RWPE2 (cell line): ENCODE data around the gene FHIT.

ENCODE experiments used
- ATAC-seq: fragments of 200-7000 bp; cut with Tn5 transposase; 3 replicates; pipeline ENCODE4 v1.9.1; 2021; ENCODE audit warnings: low read depth
- DNase-seq: peaks from one replicate; pipeline ENCODE4 v3.0.0-alpha.2; 2020; ENCODE audit warnings: low spot score
- H3K27ac ChIP-seq: fragments of 450-650 bp; 2 replicates; pipeline ENCODE4 v1.5.1; 2017; ENCODE audit warnings: mild to moderate bottlenecking; ENCODE audit not compliant: poor library complexity, severe bottlenecking
- H3K27me3 ChIP-seq: fragments of 250-450 bp; sonication (Bioruptor Pico); 2 replicates; pipeline ENCODE4 v1.5.1; 2021; ENCODE audit warnings: mild to moderate bottlenecking, moderate library complexity; ENCODE audit not compliant: insufficient read depth, poor library complexity, severe bottlenecking
- H3K36me3 ChIP-seq: fragments of 250-450 bp; sonication (Bioruptor Pico); 2 replicates; pipeline ENCODE4 v1.5.1; 2020; ENCODE audit warnings: low read depth, mild to moderate bottlenecking, moderate library complexity
- H3K4me1 ChIP-seq: fragments of 250-450 bp; sonication (Bioruptor Pico); 2 replicates; pipeline ENCODE4 v1.5.1; 2021; ENCODE audit warnings: mild to moderate bottlenecking, moderate library complexity; ENCODE audit not compliant: insufficient read depth, poor library complexity, severe bottlenecking
- H3K4me3 ChIP-seq: fragments of 250-450 bp; sonication (Bioruptor Pico); 2 replicates; pipeline ENCODE4 v1.5.1; 2021; ENCODE audit warnings: mild to moderate bottlenecking, moderate library complexity; ENCODE audit not compliant: severe bottlenecking
- H3K9me3 ChIP-seq: fragments of 250-450 bp; sonication (Bioruptor Pico); 2 replicates; pipeline ENCODE4 v1.5.1; 2021; ENCODE audit warnings: mild to moderate bottlenecking, moderate library complexity; ENCODE audit not compliant: severe bottlenecking
- TF ChIP-seq, protein P1 (sequence below): fragments of 450-650 bp; IDR thresholded peaks from one replicate; pipeline ENCODE4 v1.5.1; 2017; ENCODE audit warnings: mild to moderate bottlenecking, moderate library complexity; ENCODE audit not compliant: poor library complexity, severe bottlenecking

FHIT gene

GRCh38 chr3:61251174-61251972 is at the start of gene FHIT:
Gene FHIT (minus strand): TSS chr3:61251452.
- ATAC-seq, result peak; percentile 98

DNA sequence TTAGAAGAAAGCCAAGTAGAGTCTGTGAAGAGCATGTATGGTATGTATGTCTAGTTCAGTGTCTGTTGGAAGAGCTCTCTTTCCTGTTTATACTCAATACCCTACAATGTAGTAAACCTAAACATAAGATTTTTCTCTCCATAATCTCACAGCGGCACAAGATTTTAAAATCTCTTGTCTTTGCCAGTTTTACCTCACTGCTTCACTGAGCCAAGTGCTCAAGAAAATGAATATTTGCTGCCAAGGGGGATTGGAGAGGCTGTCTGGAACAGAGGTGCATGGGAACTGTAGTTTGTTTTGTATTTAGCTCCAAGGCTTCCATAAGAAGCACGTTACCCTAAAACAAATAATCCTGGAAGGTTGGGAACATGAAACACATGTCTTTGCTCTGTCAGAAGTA is 49.5 kb upstream of the FHIT start:
- TF ChIP-seq, protein P1, sequence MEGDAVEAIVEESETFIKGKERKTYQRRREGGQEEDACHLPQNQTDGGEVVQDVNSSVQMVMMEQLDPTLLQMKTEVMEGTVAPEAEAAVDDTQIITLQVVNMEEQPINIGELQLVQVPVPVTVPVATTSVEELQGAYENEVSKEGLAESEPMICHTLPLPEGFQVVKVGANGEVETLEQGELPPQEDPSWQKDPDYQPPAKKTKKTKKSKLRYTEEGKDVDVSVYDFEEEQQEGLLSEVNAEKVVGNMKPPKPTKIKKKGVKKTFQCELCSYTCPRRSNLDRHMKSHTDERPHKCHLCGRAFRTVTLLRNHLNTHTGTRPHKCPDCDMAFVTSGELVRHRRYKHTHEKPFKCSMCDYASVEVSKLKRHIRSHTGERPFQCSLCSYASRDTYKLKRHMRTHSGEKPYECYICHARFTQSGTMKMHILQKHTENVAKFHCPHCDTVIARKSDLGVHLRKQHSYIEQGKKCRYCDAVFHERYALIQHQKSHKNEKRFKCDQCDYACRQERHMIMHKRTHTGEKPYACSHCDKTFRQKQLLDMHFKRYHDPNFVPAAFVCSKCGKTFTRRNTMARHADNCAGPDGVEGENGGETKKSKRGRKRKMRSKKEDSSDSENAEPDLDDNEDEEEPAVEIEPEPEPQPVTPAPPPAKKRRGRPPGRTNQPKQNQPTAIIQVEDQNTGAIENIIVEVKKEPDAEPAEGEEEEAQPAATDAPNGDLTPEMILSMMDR, result no peak
- DNase-seq, result no peak
- no peaks in the 10 kb centered on the region for H3K36me3 ChIP-seq
- H3K4me3 ChIP-seq, result no peak overlapping the region
- no peak overlapping the region for H3K27ac ChIP-seq
- no peaks in the 10 kb centered on the region for H3K9me3 ChIP-seq
- H3K4me1 ChIP-seq, result no peaks in the 10 kb centered on the region
- ATAC-seq, result no peak
- H3K27me3 ChIP-seq, result peaks cover 5% of the 10 kb centered on the region

More at GRCh38 chr3:61251174-61251972, at the start of gene FHIT:
- peak; percentile 92 for DNase-seq
- H3K36me3 ChIP-seq, result no peaks in the 10 kb centered on the region
- H3K27me3 ChIP-seq, result no peaks in the 10 kb centered on the region
- peaks cover 9% of the 10 kb centered on the region for H3K4me1 ChIP-seq
- H3K27ac ChIP-seq, result no peak within 1 kb of the TSS
- no peaks in the 10 kb centered on the region for H3K9me3 ChIP-seq
- TF ChIP-seq, protein P1, result no peak
- H3K4me3 ChIP-seq, result peak within 1 kb of the TSS; percentile 63

GRCh38 chr3:61300006-61300380 is 48.7 kb upstream of the FHIT start:
- ATAC-seq, result no peak
- Histone ChIP-seq H3K27ac (no peak overlapping the region), H3K36me3 (no peaks in the 10 kb centered on the region), H3K9me3 (no peaks in the 10 kb centered on the region), H3K4me3 (no peak overlapping the region), H3K4me1 (no peaks in the 10 kb centered on the region), H3K27me3 (peaks cover 5% of the 10 kb centered on the region)
- DNase-seq, result no peak
- TF ChIP-seq, protein P1, result no peak

GRCh38 chr3:61299343-61300005 is 48.2 kb upstream of the FHIT start:
- H3K27ac ChIP-seq, result no peak overlapping the region
- H3K36me3 ChIP-seq, result no peaks in the 10 kb centered on the region
- peaks cover 5% of the 10 kb centered on the region for H3K27me3 ChIP-seq
- TF ChIP-seq, protein P1, result no peak
- DNase-seq, result no peak
- no peaks in the 10 kb centered on the region for H3K4me1 ChIP-seq
- no peak for ATAC-seq
- H3K9me3 ChIP-seq, result no peaks in the 10 kb centered on the region
- H3K4me3 ChIP-seq, result no peak overlapping the region

DNA sequence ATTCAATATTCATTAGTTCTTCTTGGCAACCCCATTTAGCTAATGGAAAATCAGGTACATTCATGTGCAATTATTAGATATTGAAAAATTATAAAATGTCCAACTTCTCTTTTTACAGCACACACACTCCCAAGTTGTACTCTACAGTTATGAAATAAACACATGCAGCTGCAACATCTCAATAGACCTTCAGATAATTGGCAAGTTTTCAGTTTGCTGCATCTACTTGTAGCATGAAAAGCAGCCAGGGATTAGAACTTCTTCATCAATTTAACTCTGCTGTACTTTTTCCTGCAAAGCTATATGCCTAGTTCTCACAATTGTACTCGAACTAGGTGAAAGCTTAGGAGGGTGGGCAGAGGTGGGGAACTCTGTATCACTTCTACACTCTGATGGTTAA is 46.6 kb upstream of the FHIT start:
- Histone ChIP-seq H3K9me3 (no peaks in the 10 kb centered on the region), H3K27ac (no peak overlapping the region), H3K36me3 (no peaks in the 10 kb centered on the region), H3K27me3 (peaks cover 5% of the 10 kb centered on the region), H3K4me1 (no peaks in the 10 kb centered on the region), H3K4me3 (no peak overlapping the region)
- no peak for DNase-seq
- no peak for ATAC-seq
- TF ChIP-seq, protein P1, result no peak
